HG02588 (cell line): ENCODE results near the gene ADIPOR2.
A peak's percentile ranks its signal among the peaks of the same experiment; 100 is the strongest.

ENCODE experiments used
- ATAC-seq: cut with Tn5 transposase; IDR thresholded peaks from one replicate; pipeline ENCODE4 v1.9.1; 2021; ENCODE audit warnings: mild to moderate bottlenecking, moderate library complexity; ENCODE audit not compliant: unreplicated experiment

The ADIPOR2 gene

DNA sequence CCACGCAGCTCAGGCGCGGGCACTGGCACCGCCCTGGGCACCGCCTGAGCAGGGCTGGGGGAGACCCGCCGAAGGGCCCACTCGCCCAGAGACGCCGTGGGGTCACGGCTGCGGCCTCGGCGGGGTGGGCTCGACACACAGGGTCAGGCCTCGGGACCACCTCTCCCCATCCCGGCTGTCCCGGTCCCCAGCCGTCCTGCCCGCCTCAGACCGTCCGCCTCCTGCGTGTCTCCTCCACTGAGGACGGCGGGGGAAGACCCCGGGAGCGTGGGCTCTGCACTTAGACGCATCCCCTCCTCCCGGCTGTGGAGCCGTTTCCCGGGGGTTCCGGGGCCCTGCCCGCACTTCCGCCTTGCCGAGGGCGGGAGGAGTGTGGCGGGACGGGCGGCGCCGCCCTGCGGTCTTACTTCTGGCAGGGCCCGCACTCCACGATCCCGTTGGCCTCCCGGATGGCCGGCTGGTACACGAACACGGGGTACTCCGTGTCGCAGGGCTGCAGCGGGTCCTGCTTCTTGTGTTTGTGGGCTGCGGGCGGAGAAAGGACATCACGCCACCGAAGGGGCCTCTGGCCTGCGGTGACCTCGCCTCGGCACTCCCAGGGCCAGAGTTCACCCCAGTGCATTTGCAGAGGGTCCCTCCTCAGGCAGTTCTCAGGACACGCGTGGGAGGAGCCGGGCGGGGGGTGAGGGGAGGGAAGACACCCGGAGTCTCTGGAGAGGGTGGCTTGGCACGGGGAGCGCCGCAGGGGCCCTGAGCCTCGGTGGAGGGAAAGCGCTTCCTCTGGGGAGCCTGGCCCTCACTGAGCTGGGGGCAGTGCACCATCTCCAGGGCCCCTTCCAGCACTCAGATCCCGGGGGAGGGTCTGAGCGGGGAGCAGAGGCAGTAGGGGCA is 106.4 kb downstream of the ADIPOR2 start:
- ATAC-seq = no peak

DNA sequence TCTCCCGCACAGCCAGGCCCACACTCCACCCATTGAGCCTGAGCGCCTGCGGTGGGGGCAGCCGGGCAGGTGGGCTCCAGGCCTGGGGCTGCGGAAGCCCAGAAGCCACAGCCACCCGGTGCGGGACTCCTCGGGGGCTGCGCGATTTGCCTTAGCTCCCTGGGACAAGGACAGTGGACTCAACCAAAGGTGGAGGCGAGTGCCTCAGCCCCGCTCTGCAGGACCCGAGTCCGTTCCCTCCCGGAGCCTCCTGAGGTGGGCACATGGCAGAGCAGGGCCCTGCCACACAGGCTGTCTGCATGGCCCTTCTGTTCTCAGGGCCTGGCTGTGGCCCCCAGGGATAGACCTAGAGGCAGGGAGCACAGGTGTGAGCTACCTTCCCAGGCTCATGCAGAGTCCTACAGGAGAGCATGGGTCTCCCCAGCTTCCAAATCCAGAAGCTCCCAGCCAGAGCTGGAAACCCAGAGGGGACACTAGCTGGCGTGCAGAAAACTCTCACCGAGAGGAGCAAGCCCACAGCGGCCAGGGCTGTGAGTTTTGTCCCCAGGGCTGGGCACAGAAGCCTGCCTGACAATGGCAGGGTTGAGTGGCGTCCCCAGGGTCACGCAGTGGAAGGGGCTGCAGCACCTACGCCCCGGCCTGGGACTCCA is 107.2 kb downstream of the ADIPOR2 start:
- no peak for ATAC-seq

DNA sequence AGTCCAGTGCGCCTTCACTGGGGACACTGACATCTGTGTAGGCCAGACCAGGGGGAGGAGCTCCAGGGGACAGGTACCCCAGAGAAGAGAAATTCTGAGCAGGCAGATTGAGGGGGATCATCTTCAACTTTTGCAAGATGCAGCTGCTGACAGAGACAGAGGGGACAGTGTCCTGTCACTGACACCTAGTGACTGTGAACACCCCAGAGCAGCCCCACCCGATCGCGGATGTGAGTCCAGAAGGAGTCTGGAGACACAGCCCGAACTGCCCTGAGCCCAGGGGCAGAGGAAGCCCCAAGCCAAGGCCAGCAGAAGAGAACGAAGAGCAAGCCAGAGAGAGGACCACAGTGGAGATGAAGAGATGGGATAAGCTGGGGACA is 107.8 kb downstream of the ADIPOR2 start:
- ATAC-seq = no peak

GRCh38 chr12:1799051-1799881 is 108.4 kb downstream of the ADIPOR2 start:
- no peak for ATAC-seq

- no peak for ATAC-seq
Observed at GRCh38 chr12:1799882-1800400, 109.1 kb downstream of the ADIPOR2 start.

- ATAC-seq = peak; percentile 33
Observed at GRCh38 chr12:1800401-1801302, 109.8 kb downstream of the ADIPOR2 start.

- ATAC-seq = no peak
Observed at GRCh38 chr12:1801303-1801975, 110.6 kb downstream of the ADIPOR2 start.

GRCh38 chr12:1803736-1804135 is 112.9 kb downstream of the ADIPOR2 start:
- no peak for ATAC-seq

DNA sequence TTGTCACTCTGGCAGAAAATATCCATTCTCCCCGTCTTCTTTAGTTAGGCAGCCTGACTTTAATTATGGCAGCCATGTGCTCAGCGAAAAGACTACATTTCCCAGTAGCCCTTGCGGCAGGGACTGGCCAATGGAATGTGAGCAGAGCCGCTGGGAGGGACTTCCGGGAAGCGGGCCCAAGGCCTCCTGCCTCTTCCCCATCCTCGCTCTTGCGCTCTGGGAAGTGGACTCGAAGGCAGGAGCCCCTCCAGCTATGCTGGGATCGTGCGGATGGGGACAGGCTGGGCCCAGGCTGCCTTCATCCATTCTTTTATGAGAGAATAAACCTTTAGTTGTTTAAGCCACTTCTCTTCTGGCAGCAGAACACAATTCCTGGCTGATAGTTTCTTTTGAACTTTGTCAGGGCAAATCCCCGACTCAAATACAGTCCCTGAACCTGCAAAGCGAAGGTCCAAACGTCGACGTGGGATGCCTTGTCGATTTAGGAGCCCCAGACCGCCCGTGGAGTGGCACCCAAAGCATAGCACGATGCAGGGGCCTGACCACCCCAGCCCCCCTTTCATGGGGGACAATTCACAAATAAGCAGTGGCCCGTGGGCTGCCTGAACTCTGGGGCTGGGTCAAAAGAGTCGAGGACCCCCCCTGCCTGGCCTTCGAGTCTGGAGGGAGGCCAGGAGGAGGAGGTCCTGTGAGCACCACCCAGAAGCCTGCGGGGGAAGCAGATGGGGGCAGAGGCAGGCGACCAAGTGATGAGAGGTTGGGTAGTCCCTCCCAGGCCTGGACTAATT is 113.9 kb downstream of the ADIPOR2 start:
- peak; percentile 78 for ATAC-seq

DNA sequence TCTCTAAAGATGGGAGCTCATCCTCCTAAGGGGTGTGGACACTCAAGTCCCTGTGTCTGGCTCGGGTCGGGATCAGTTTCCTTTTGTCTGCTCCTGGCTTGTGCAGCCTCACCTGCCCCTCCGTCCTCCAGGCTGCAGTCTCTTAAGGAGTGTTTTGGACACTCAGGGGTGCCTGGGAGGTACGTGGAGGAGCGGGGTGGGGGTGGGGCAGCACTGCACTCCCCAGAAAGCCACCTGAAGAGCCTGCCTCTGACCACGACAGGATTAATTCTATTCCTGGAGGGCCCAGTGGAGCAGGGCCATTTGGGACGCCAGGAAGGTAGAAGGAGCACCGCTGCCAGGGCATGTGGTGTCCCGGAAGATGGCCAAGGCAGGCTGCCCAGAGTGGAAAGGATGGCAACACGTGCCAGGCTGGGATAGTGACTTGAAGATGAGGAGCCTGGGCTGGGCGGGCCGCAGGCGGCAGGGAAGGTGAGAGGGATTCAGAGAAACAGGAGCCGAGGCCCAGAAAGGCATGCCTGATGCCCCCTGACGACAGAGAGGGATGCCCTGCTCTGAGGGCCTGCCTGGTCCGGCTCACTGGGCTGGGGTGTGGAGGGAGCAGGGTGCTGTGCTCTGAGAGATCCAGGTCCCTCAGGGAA is 114.7 kb downstream of the ADIPOR2 start:
- no peak for ATAC-seq

- ATAC-seq = no peak
Observed at GRCh38 chr12:1806301-1807086, 115.6 kb downstream of the ADIPOR2 start.

GRCh38 chr12:1807087-1807860 is 116.4 kb downstream of the ADIPOR2 start:
- ATAC-seq = no peak

- no peak for ATAC-seq
Observed at GRCh38 chr12:1808036-1808797, 117.3 kb downstream of the ADIPOR2 start.

- no peak for ATAC-seq
Observed at GRCh38 chr12:1808798-1809480, 118.1 kb downstream of the ADIPOR2 start.

DNA sequence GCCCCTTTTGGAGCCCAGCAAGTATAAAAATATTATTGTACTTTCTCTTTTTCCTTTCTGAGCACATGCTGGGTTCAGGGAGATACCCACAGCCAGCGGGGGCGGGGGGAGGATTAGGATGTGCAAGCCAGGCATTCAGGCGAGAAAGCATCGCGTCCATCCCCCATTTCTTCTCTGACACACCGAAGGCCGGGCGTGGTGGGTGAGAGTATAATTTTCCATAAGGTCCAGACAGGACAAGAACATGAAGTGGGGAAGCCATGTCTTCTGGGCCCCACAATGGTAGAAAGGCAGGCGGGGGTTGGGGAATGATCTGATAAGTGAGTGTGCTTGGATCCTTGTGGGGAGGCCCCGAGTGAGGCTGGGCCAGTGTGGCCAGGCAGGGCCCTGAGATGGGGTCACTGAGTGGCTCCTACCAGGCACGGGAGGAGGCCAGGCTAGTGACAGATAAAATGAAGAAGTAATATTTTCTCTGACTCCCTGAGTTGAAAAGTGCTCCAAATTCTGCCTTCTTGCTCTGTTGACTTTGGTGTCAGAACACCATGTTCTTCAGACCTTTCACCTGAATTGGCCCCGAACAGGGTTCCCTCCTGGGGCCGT is 118.8 kb downstream of the ADIPOR2 start:
- ATAC-seq = no peak
